ENCODE results near the gene ZNRF2. TPM values are rescaled to one million over a fixed set of nuclear protein-coding genes. Genes with fewer than 3 reads are reported as not detected.

Gene ZNRF2
- total RNA-seq, 4 donors from 2014 or later, result 32.9 to 43.1 (median 35.4) TPM

DNA sequence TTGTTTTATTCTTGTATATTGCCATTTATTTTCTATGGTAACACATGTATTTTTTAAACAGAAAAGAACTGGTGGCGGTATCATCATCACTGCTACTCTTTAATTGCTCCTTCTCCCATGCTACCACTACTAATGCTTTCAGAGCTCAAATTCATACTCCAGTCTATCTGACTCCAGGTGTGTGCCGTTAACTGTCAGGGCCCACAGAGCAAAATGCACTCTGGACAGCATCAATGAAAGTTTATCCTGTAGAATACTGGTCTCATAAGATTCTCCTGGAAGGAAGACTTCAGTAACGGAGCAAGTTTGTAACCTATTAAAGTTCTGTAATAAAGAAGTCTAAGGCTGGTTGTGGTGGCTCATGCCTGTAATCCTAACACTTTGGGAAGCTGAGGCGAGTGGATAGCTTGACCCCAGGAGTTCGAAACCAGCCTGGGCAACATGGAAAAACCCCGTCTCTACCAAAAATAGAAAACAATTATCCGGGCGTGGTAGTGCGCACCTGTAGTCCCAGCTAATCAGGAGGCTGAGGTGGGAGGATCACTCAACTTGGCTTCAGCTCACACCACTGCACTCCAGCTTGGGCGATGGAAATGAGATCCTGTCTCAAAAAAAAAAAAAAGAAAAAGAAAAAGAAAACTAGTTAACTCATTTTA is 18.4 kb downstream of the ZNRF2 start:
- no peak for DNase-seq (ENCODE audit: low spot score in 2 of 2)
- intact Hi-C loops (cut with DNase I; ENCODE audit: low total_unique reads), result no loop called here
- no peak for TF ChIP-seq POLR2A (IDR thresholded peaks at IDR 0.05)
- TF ChIP-seq, protein P1, sequence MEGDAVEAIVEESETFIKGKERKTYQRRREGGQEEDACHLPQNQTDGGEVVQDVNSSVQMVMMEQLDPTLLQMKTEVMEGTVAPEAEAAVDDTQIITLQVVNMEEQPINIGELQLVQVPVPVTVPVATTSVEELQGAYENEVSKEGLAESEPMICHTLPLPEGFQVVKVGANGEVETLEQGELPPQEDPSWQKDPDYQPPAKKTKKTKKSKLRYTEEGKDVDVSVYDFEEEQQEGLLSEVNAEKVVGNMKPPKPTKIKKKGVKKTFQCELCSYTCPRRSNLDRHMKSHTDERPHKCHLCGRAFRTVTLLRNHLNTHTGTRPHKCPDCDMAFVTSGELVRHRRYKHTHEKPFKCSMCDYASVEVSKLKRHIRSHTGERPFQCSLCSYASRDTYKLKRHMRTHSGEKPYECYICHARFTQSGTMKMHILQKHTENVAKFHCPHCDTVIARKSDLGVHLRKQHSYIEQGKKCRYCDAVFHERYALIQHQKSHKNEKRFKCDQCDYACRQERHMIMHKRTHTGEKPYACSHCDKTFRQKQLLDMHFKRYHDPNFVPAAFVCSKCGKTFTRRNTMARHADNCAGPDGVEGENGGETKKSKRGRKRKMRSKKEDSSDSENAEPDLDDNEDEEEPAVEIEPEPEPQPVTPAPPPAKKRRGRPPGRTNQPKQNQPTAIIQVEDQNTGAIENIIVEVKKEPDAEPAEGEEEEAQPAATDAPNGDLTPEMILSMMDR (IDR thresholded peaks at IDR 0.05), result no peak
- H3K4me3 ChIP-seq (ENCODE audit: low read depth, poor library complexity, severe bottlenecking), result no peak overlapping the region
- WGBS, 2 donors, result 94 to 96% methylated on average over 10 of the region's 10 CpGs

GRCh38 chr7:30303312-30304039 is 19.1 kb downstream of the ZNRF2 start:
- intact Hi-C loops (cut with DNase I; ENCODE audit: low total_unique reads), result no loop called here

GRCh38 chr7:30304177-30304884 is 19.9 kb downstream of the ZNRF2 start:
- TF ChIP-seq POLR2A (IDR thresholded peaks at IDR 0.05), result no peak
- TF ChIP-seq, protein P1 (IDR thresholded peaks at IDR 0.05), result no peak
- WGBS, 2 donors, result 88 to 91% methylated on average over 1 of the region's 1 CpG
- intact Hi-C loops (cut with DNase I; ENCODE audit: low total_unique reads), result no loop called here
- no peak for DNase-seq (ENCODE audit: low spot score in 2 of 2)
- no peak overlapping the region for H3K4me3 ChIP-seq (ENCODE audit: low read depth, poor library complexity, severe bottlenecking)

More at GRCh38 chr7:30303312-30304039, 19.1 kb downstream of the ZNRF2 start:
- TF ChIP-seq, protein P1 (IDR thresholded peaks at IDR 0.05), result no peak
- TF ChIP-seq POLR2A (IDR thresholded peaks at IDR 0.05), result no peak
- DNase-seq (ENCODE audit: low spot score in 2 of 2), result no peak
- WGBS, 2 donors, result 78 to 79% methylated on average over 1 of the region's 1 CpG
- no peak overlapping the region for H3K4me3 ChIP-seq (ENCODE audit: low read depth, poor library complexity, severe bottlenecking)

GRCh38 chr7:30306976-30307375 is 22.6 kb downstream of the ZNRF2 start:
- H3K4me3 ChIP-seq (ENCODE audit: low read depth, poor library complexity, severe bottlenecking), result no peak overlapping the region
- no peak for TF ChIP-seq POLR2A (IDR thresholded peaks at IDR 0.05)
- TF ChIP-seq, protein P1 (IDR thresholded peaks at IDR 0.05), result no peak
- intact Hi-C loops (cut with DNase I; ENCODE audit: low total_unique reads), result loop anchor here (5.0 kb wide), 2 partner anchors 660 to 890 kb away; no protein-coding TSS in a partner anchor
- DNase-seq (ENCODE audit: low spot score in 2 of 2), result no peak
- WGBS, 2 donors, result 81 to 82% methylated on average over 1 of the region's 1 CpG

- DNase-seq (ENCODE audit: low spot score in 2 of 2), result no peak
- WGBS, 2 donors, result 91 to 92% methylated on average over 2 of the region's 2 CpGs
- TF ChIP-seq, protein P1 (IDR thresholded peaks at IDR 0.05), result no peak
- TF ChIP-seq POLR2A (IDR thresholded peaks at IDR 0.05), result no peak
- H3K4me3 ChIP-seq (ENCODE audit: low read depth, poor library complexity, severe bottlenecking), result no peak overlapping the region
- intact Hi-C loops (cut with DNase I; ENCODE audit: low total_unique reads), result loop anchor here (5.0 kb wide), 2 partner anchors 659 to 891 kb away; no protein-coding TSS in a partner anchor
Observed at GRCh38 chr7:30308389-30308788, 24.0 kb downstream of the ZNRF2 start.
